Skeletal muscle tissue (tissue), 4 donors: Measurements from ENCODE around the gene PTGES3. TPM values are rescaled to one million over a fixed set of nuclear protein-coding genes. Genes with fewer than 3 reads are reported as not detected.
"Not testable (repeated sequence)": the region's sequence is repeated elsewhere in the genome, so short reads cannot be mapped to it uniquely, and the experiment has no call there.

Source experiments
- H3K27ac ChIP-seq: one replicate; pipeline ENCODE4 v1.7.0; 2013; ENCODE audit warnings: mild to moderate bottlenecking, low read depth, low read length, inconsistent platforms
- H3K27me3 ChIP-seq, 3 donors: one replicate each; pipeline ENCODE4 v1.7.0; 2013; ENCODE audit warnings: low read length in 3 of 3; ENCODE audit not compliant: control insufficient read depth in 3 of 3, insufficient read depth in 3 of 3
- H3K36me3 ChIP-seq, 3 donors: one replicate each; pipeline ENCODE4 v1.7.0; 2013; ENCODE audit warnings: low read length in 3 of 3; ENCODE audit not compliant: control insufficient read depth in 3 of 3, insufficient read depth in 3 of 3
- H3K4me1 ChIP-seq, 3 donors: one replicate each; pipeline ENCODE4 v1.7.0; 2013; ENCODE audit warnings: low read length in 3 of 3, mild to moderate bottlenecking in 3 of 3; ENCODE audit not compliant: control insufficient read depth in 3 of 3, insufficient read depth in 3 of 3
- H3K4me3 ChIP-seq, 3 donors: one replicate each; pipeline ENCODE4 v1.7.0; 2013; ENCODE audit warnings: low read length in 3 of 3
- H3K9ac ChIP-seq, 3 donors: one replicate each; pipeline ENCODE4 v1.7.0; 2013; ENCODE audit warnings: low read length in 3 of 3, mild to moderate bottlenecking in 3 of 3, moderate library complexity in 2 of 3, low read depth in 1 of 3
- H3K9me3 ChIP-seq, 3 donors: one replicate each; pipeline ENCODE4 v1.7.0; 2013; ENCODE audit warnings: low read length in 3 of 3; ENCODE audit not compliant: control insufficient read depth in 3 of 3
- total RNA-seq: library from RNA; depleted of rRNA; stranded (reverse); fragments of >200 nt; gene quantifications from one replicate; pipeline ENCODE4 v1.2.3, GENCODE V29; 2014
- donor health status: Osteomylitis.

PTGES3 gene
- total RNA-seq, 1 donor from 2014 or later, result 85.1 TPM

- H3K27me3 ChIP-seq, result no peaks in the 10 kb centered on the region
- H3K36me3 ChIP-seq, result peaks cover 19 to 29% (median 26%) of the 10 kb centered on the region in 3 donors
- H3K27ac ChIP-seq, result no peak overlapping the region
- H3K4me1 ChIP-seq, result no peaks in the 10 kb centered on the region
- H3K9me3 ChIP-seq, result no peaks in the 10 kb centered on the region
- no peak overlapping the region for H3K9ac ChIP-seq
- H3K4me3 ChIP-seq, result no peak overlapping the region
These were observed 26.0 kb downstream of the PTGES3 start for GRCh38 chr12:56661979-56662638.

- H3K27ac ChIP-seq, result no peak overlapping the region
- H3K4me3 ChIP-seq, result no peak overlapping the region
- no peak overlapping the region for H3K9ac ChIP-seq
- no peaks in the 10 kb centered on the region for H3K4me1 ChIP-seq
- no peaks in the 10 kb centered on the region for H3K27me3 ChIP-seq
- no peaks in the 10 kb centered on the region for H3K9me3 ChIP-seq
- peaks cover 17 to 24% (median 22%) of the 10 kb centered on the region in 3 donors for H3K36me3 ChIP-seq
These were observed 26.5 kb downstream of the PTGES3 start for GRCh38 chr12:56661560-56661959.

DNA sequence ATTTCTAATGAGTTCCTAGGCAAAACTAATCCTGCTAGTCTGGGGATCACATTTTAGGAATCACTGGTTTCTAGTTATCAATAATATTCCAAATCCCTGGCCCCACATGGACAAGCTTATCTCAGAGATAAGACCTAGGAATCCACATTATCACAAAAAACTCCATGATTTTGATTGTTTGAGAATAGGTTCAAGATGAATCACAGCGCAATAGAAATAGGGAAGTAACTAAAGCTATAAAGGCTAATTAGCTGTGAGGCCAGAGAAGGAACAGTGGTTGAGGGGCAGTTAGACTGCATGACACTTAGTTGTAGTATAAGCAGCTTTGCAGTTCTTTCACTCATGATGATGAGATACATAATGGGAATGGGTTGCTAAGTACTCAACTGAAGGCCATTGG is 29.2 kb downstream of the PTGES3 start:
- Histone ChIP-seq H3K9ac (no peak overlapping the region), H3K9me3 (no peaks in the 10 kb centered on the region), H3K27me3 (no peaks in the 10 kb centered on the region), H3K4me3 (no peak overlapping the region), H3K27ac (no peak overlapping the region), H3K36me3 (peaks cover under 1 to 10% (median 5%) of the 10 kb centered on the region in 3 donors), H3K4me1 (no peaks in the 10 kb centered on the region)

GRCh38 chr12:56657416-56658379 is 30.4 kb downstream of the PTGES3 start:
- Histone ChIP-seq H3K9ac (no peak overlapping the region), H3K27me3 (no peaks in the 10 kb centered on the region), H3K9me3 (peaks cover 0 to 2% (median 0%) of the 10 kb centered on the region in 3 donors), H3K27ac (no peak overlapping the region), H3K4me1 (no peaks in the 10 kb centered on the region), H3K4me3 (no peak overlapping the region), H3K36me3 (peaks cover 0 to 3% (median 0%) of the 10 kb centered on the region in 3 donors)

DNA sequence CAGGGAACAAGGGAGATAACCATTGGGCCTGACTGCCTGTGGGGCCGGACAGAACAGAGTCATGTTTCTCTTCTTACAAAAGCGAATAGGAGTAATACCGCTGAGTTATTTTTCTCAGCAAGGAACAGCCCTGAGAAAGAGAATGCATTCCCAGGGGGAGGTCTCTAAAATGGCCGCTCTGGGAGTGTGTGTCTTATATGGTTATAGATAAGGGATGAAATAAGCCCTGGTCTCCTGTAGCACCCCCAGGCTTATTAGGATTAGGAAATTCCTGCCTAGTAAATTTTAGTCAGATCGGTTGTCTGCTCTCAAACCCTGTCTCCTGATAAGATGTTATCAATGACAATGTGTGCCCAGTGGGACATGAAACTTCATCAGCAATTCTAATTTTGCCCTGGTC is 34.3 kb downstream of the PTGES3 start:
- not testable (repeated sequence) for H3K9ac ChIP-seq, H3K9me3 ChIP-seq, H3K36me3 ChIP-seq, H3K4me1 ChIP-seq, H3K27ac ChIP-seq, H3K4me3 ChIP-seq, H3K27me3 ChIP-seq

DNA sequence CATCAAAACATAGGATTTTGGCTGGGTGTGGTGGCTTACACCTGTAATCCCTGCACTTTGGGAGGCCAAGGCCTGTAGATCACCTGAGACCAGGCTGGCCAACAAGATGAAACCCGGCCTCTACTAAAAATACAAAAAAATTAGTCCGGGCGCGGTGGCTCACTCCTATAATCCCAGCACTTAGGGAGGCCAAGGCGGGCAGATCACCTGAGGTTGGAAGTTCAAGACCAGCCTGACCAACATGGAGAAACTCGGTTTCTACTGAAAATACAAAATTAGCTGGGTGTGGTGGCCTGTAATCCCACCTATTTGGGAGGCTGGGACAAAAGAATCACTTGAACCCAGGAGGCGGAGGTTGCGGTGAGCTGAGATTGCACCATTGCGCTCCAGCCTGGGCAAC is 40.1 kb downstream of the PTGES3 start:
- H3K9ac ChIP-seq, H3K27ac ChIP-seq, H3K27me3 ChIP-seq, H3K9me3 ChIP-seq, H3K4me3 ChIP-seq: not testable (repeated sequence)
- peaks cover 15 to 24% (median 16%) of the 10 kb centered on the region in 3 donors for H3K36me3 ChIP-seq
- peaks cover 16 to 22% (median 21%) of the 10 kb centered on the region in 3 donors for H3K4me1 ChIP-seq

DNA sequence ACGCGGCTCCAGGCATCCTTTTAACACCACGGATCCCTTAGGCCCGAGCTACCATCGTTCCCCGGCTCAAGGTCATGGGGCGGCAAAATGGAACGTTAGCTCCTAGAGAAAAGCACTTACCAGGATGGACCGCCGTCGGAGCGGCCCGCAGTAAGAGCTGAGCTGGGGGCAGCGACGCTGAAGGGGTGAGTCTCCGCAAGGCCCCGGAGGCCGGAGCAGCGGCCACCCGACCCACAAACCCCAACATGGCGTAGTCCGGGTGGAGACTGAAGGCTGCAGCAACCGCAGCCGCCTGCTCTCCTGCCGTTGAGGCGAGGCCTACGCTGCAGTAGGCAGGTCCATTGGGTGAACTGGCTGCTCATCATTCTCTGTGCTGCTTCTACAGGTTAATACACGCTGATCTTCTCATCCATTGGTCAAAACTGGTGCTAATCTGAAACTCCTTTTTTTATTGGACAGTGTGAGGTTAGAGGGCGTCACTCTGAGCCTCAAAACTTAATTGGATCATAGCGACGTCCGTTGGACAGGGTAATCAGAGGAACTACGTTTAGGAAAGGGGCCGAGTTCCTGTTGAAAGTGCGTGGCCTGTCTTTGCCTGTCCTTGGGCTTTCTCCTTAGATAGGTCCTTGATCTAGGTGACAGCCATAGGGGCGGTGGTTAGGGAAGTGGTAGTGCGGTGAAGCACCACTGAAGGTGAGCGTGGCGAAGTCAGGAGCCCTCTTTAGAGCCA is 42.2 kb downstream of the PTGES3 start, which contains the start of gene ATP5F1B:
Gene ATP5F1B (minus strand): TSS at position 268 of the 730 bp plus-strand sequence. CDS start 21 bp downstream, at position 247.
- Histone ChIP-seq H3K27ac (peak within 1 kb of the TSS; percentile 97), H3K36me3 (peaks cover 31 to 40% (median 32%) of the 10 kb centered on the region in 3 donors), H3K9me3 (no peaks in the 10 kb centered on the region), H3K4me3 (peak within 1 kb of the TSS; percentile 95 to 100 (median 99)), H3K4me1 (peaks cover 21 to 31% (median 29%) of the 10 kb centered on the region in 3 donors), H3K27me3 (no peaks in the 10 kb centered on the region), H3K9ac (peak within 1 kb of the TSS; percentile 98 to 100 (median 99))

GRCh38 chr12:56645201-56645716 is 42.8 kb downstream of the PTGES3 start:
- peak overlapping the region; percentile 95 to 100 (median 99) for H3K4me3 ChIP-seq
- peak overlapping the region; percentile 97 for H3K27ac ChIP-seq
- H3K27me3 ChIP-seq, result no peaks in the 10 kb centered on the region
- H3K9me3 ChIP-seq, result no peaks in the 10 kb centered on the region
- H3K9ac ChIP-seq, result peak overlapping the region; percentile 98 to 100 (median 99)
- H3K4me1 ChIP-seq, result peaks cover 21 to 31% (median 29%) of the 10 kb centered on the region in 3 donors
- peaks cover 35 to 40% (median 38%) of the 10 kb centered on the region in 3 donors for H3K36me3 ChIP-seq

DNA sequence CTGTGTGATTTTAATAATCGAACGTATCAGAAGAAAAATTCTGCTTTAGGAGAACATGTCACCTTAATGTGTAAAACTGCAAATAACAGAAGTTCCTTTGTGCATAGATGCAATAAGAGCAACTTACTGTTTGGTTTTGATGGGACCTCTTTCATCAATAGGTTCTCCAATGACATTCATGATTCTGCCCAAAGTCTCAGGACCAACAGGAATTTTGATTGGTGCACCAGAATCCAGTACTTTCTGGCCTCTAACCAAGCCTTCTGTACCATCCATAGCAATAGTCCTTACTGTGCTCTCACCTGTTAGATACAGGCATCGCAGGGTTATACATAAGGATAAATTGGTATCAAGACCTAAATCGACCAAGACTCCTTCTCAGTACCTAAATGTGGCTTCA is 43.4 kb downstream of the PTGES3 start:
- Histone ChIP-seq H3K4me3 (peak overlapping the region; percentile 95 to 100 (median 99)), H3K36me3 (peaks cover 39 to 44% (median 43%) of the 10 kb centered on the region in 3 donors), H3K4me1 (peaks cover 21 to 33% (median 31%) of the 10 kb centered on the region in 3 donors), H3K9ac (peak overlapping the region; percentile 98 to 100 (median 99)), H3K27ac (peak overlapping the region; percentile 97), H3K27me3 (no peaks in the 10 kb centered on the region), H3K9me3 (no peaks in the 10 kb centered on the region)
